ENCODE measurements around the gene TPP1. TPM values are rescaled to one million over a fixed set of nuclear protein-coding genes. Genes with fewer than 3 reads are reported as not detected.
A peak's percentile ranks its signal among the peaks of the same experiment; 100 is the strongest.

The TPP1 gene
- total RNA-seq, 2 donors from 2014 or later: 66.7 to 75.6 TPM

GRCh38 chr11:6571434-6572008 is 47.7 kb downstream of the TPP1 start:
- ATAC-seq (ENCODE audit: insufficient number of reproducible peaks, low FRiP score, low read depth): no peak
- DNase-seq (ENCODE audit: low spot score): no peak
- H3K4me1 ChIP-seq (ENCODE audit: control insufficient read depth in 1 of 2, low read depth in 2 of 2): peaks cover 0 to 14% of the 10 kb centered on the region in 2 donors
- no peaks in the 10 kb centered on the region for H3K36me3 ChIP-seq
- H3K4me3 ChIP-seq: no peak overlapping the region
- no peak overlapping the region for H3K27ac ChIP-seq
- no peak for TF ChIP-seq CTCF (IDR thresholded peaks at IDR 0.05)
- no peaks in the 10 kb centered on the region for H3K27me3 ChIP-seq (replicated peaks; ENCODE audit: insufficient read depth)
- H3K9me3 ChIP-seq: no peaks in the 10 kb centered on the region

- Histone ChIP-seq H3K4me3 (peak overlapping the region; percentile 39), H3K27me3 (replicated peaks; ENCODE audit: insufficient read depth) (no peaks in the 10 kb centered on the region), H3K36me3 (no peaks in the 10 kb centered on the region), H3K4me1 (ENCODE audit: control insufficient read depth in 1 of 2, low read depth in 2 of 2) (peaks cover 0 to 14% of the 10 kb centered on the region in 2 donors), H3K27ac (no peak overlapping the region), H3K9me3 (no peaks in the 10 kb centered on the region)
- TF ChIP-seq CTCF (IDR thresholded peaks at IDR 0.05): no peak
- ATAC-seq (ENCODE audit: insufficient number of reproducible peaks, low FRiP score, low read depth) (no peak), DNase-seq (ENCODE audit: low spot score) (no peak)
These were observed 48.4 kb downstream of the TPP1 start for GRCh38 chr11:6570691-6571427.

- no peaks in the 10 kb centered on the region for H3K27me3 ChIP-seq (replicated peaks; ENCODE audit: insufficient read depth)
- no peak for DNase-seq (ENCODE audit: low spot score)
- ATAC-seq (ENCODE audit: insufficient number of reproducible peaks, low FRiP score, low read depth): no peak
- no peaks in the 10 kb centered on the region for H3K36me3 ChIP-seq
- no peak overlapping the region for H3K4me3 ChIP-seq
- no peak for TF ChIP-seq CTCF (IDR thresholded peaks at IDR 0.05)
- no peaks in the 10 kb centered on the region for H3K9me3 ChIP-seq
- H3K27ac ChIP-seq: no peak overlapping the region
- H3K4me1 ChIP-seq (ENCODE audit: control insufficient read depth in 1 of 2, low read depth in 2 of 2): peaks cover 0 to 14% of the 10 kb centered on the region in 2 donors
These were observed 49.5 kb downstream of the TPP1 start for GRCh38 chr11:6569706-6570105.

- ATAC-seq (ENCODE audit: insufficient number of reproducible peaks, low FRiP score, low read depth) (no peak), DNase-seq (ENCODE audit: low spot score) (no peak)
- TF ChIP-seq CTCF (IDR thresholded peaks at IDR 0.05): no peak
- Histone ChIP-seq H3K36me3 (no peaks in the 10 kb centered on the region), H3K4me1 (ENCODE audit: control insufficient read depth in 1 of 2, low read depth in 2 of 2) (peaks cover 0 to 14% of the 10 kb centered on the region in 2 donors), H3K27ac (no peak overlapping the region), H3K9me3 (no peaks in the 10 kb centered on the region), H3K4me3 (no peak overlapping the region), H3K27me3 (replicated peaks; ENCODE audit: insufficient read depth) (no peaks in the 10 kb centered on the region)
These were observed 50.9 kb downstream of the TPP1 start for GRCh38 chr11:6568191-6568918.

GRCh38 chr11:6567371-6567745 is 51.9 kb downstream of the TPP1 start:
- ATAC-seq (ENCODE audit: insufficient number of reproducible peaks, low FRiP score, low read depth): no peak
- no peaks in the 10 kb centered on the region for H3K9me3 ChIP-seq
- H3K27me3 ChIP-seq (replicated peaks; ENCODE audit: insufficient read depth): no peaks in the 10 kb centered on the region
- no peak for TF ChIP-seq CTCF (IDR thresholded peaks at IDR 0.05)
- H3K4me1 ChIP-seq (ENCODE audit: control insufficient read depth in 1 of 2, low read depth in 2 of 2): peaks cover 0 to 14% of the 10 kb centered on the region in 2 donors
- H3K27ac ChIP-seq: no peak overlapping the region
- no peak for DNase-seq (ENCODE audit: low spot score)
- no peak overlapping the region for H3K4me3 ChIP-seq
- no peaks in the 10 kb centered on the region for H3K36me3 ChIP-seq
